Endothelial cell of umbilical vein (primary cell): ENCODE data around the gene TCF23.

Experiments used
- JUN ChIP-seq: IDR thresholded peaks from 2 replicates; pipeline ENCODE4 v1.6.1; 2011; ENCODE audit warnings: borderline replicate concordance, low read depth; ENCODE audit not compliant: insufficient read length, insufficient read depth
- MAX ChIP-seq: IDR thresholded peaks from 2 replicates; pipeline ENCODE4 v1.6.1; 2011; ENCODE audit not compliant: insufficient read depth, insufficient read length
- POLR2A ChIP-seq: IDR thresholded peaks from 2 replicates; pipeline ENCODE4 v1.6.1; 2012; ENCODE audit warnings: low read depth, mild to moderate bottlenecking, control low read depth, low read length
- TF ChIP-seq, protein P1 (sequence below), 2 donors: IDR thresholded peaks; 1 replicate in 1 of 2; 2 replicates in 1 of 2; pipeline ENCODE4 v1.5.1; 2011; ENCODE audit warnings: low read length in 2 of 2, mild to moderate bottlenecking in 2 of 2, moderate library complexity in 2 of 2, control low read depth in 1 of 2, inconsistent platforms in 1 of 2, low read depth in 1 of 2; ENCODE audit not compliant: insufficient read depth in 1 of 2; ENCODE audit errors: extremely low read depth in 1 of 2

DNA sequence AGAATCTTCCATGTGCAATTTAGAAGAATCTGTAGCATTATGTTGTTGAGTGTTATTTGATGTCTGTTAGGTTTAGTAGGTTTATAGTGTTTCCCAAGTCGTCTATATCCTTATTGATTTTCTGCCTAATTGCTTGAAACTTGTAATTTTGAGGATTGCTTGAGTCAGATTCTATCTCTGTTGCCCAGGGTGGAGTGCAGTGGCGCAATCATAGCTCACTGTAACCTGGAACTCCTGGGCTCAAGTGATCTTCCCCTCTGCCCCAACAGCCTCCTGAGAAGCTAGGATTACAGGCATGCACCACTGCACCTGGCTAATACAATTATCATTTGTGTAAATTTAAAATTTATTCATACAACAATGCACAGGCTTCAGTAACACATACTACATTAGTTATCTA, 3.1 kb upstream of the TCF23 start:
- TF ChIP-seq POLR2A (no peak), MAX (no peak), JUN (no peak)
- TF ChIP-seq, protein P1, sequence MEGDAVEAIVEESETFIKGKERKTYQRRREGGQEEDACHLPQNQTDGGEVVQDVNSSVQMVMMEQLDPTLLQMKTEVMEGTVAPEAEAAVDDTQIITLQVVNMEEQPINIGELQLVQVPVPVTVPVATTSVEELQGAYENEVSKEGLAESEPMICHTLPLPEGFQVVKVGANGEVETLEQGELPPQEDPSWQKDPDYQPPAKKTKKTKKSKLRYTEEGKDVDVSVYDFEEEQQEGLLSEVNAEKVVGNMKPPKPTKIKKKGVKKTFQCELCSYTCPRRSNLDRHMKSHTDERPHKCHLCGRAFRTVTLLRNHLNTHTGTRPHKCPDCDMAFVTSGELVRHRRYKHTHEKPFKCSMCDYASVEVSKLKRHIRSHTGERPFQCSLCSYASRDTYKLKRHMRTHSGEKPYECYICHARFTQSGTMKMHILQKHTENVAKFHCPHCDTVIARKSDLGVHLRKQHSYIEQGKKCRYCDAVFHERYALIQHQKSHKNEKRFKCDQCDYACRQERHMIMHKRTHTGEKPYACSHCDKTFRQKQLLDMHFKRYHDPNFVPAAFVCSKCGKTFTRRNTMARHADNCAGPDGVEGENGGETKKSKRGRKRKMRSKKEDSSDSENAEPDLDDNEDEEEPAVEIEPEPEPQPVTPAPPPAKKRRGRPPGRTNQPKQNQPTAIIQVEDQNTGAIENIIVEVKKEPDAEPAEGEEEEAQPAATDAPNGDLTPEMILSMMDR (IDR thresholded peaks at IDR 0.05; ENCODE audit: extremely low read depth in 1 of 2, insufficient read depth in 1 of 2, low read depth in 1 of 2, low read length in 2 of 2), result no peak
